VCaP (cell line): ENCODE results near the gene KRT24.

Experiments
- H3K27ac ChIP-seq: fragments of 450-650 bp; 2 replicates; pipeline ENCODE4 v1.5.1; 2017
- TF ChIP-seq, protein P1 (sequence below): fragments of 450-650 bp; conservative IDR thresholded peaks from 2 replicates; pipeline ENCODE4 v1.5.1; 2017; ENCODE audit warnings: mild to moderate bottlenecking, moderate library complexity

The KRT24 gene

DNA sequence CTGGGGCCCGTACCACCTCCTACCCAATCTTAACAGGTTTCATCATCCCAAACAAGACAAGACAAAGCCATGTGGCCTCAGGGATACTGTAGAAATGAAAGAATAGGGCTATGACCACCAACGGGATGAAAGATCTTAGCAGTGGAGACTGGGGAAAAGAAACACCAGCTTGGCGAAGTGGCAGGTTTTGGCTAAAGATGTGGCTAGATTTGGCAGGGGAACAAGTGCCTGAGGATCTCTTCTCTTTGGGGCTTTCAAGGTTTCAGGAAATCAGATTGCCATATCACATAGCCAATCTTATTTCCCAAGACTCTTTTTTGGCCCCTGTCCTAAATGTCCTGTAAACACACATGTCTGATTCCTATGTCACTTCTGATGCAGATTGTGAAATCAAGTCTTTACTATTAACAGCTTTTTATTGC, 6.9 kb downstream of the KRT24 start:
- TF ChIP-seq, protein P1, sequence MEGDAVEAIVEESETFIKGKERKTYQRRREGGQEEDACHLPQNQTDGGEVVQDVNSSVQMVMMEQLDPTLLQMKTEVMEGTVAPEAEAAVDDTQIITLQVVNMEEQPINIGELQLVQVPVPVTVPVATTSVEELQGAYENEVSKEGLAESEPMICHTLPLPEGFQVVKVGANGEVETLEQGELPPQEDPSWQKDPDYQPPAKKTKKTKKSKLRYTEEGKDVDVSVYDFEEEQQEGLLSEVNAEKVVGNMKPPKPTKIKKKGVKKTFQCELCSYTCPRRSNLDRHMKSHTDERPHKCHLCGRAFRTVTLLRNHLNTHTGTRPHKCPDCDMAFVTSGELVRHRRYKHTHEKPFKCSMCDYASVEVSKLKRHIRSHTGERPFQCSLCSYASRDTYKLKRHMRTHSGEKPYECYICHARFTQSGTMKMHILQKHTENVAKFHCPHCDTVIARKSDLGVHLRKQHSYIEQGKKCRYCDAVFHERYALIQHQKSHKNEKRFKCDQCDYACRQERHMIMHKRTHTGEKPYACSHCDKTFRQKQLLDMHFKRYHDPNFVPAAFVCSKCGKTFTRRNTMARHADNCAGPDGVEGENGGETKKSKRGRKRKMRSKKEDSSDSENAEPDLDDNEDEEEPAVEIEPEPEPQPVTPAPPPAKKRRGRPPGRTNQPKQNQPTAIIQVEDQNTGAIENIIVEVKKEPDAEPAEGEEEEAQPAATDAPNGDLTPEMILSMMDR: no peak
- peak overlapping the region; percentile 82 for H3K27ac ChIP-seq

DNA sequence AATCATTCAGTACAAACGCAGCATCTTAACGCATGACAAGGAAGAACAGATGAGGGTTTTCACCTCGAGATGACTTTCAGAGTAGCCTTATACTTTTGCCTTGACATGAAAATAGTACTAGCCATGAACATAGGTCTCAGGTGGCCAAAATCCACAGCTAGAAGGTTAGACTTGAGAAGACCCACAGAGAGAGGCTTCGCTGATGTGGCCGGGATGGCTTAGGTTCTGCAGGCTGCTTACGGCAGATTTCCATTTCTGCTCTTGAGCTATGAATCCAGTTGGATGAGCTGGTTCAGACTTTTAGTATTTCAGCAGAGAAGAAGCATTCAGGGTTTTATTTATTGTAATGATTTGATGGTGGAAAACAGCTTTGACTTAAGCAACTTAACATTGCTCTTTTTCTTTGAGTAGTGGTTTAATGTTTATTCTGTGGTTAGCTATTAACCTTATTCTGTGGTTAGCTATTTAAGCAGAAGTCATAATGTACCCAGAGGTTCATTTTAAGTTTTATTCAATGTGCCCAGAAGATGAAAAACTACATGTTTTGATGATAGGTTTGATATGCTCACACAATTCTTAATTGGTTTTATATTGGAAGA, 7.6 kb downstream of the KRT24 start:
- H3K27ac ChIP-seq: peak overlapping the region; percentile 82
- TF ChIP-seq, protein P1: no peak

DNA sequence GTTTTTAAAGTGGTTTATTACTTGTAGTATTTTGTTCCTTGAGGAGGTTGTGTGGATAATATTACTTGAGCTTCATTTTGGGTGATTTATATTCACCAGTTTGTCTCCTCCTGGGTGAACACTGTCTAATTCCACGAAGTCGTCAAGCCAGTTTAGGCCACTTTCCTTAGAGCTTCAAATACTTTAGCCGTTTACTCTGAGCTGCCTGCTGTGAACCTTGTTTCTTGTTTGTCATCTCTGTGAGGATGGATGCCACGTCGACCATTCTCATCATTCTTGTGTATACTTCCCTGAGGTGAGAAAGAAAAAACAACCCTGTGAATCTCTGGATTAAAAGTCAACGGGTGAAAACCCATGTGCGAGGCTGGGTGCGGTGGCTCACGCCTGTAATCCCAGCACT, 9.0 kb downstream of the KRT24 start:
- H3K27ac ChIP-seq: peak overlapping the region; percentile 82
- TF ChIP-seq, protein P1: no peak

DNA sequence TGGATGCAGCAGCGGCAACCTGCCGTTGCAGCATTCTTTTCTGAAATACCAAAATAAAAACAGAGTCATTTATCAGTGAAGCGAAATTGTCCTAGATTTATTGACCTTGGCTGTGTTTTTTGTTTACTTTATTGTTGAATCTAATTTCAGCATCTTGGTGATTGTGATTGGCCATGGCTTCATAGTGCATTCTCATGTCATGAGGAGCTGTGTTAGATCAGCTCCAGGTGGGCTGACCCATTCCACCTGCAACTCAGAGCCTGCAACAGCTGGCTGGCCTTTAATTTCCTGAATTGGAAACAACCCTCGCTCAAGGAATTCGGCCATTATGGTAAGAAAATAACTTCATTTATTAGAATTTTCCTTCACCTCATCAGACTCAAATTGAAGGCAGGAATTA, 16.4 kb downstream of the KRT24 start:
- TF ChIP-seq, protein P1: no peak
- H3K27ac ChIP-seq: no peak overlapping the region

DNA sequence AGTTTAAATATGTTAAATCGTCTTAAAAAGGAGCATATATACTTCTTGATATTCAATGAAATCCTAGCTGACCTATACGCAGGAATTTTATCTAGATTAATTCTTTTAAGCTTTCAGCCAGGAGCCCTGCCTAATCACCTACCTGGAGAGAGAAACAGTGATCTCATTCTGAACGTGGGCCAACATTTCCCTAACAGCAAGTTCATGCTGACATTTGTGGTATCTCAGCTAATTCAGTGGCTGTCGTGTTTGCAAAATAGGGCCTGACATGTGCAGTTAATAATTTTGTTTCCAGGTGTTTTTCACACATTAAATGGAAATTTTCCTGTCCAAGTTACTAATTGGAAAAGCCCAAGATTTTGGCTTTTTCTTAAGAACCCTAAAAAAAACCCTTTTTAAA, 17.4 kb downstream of the KRT24 start:
- H3K27ac ChIP-seq: no peak overlapping the region
- TF ChIP-seq, protein P1: no peak

DNA sequence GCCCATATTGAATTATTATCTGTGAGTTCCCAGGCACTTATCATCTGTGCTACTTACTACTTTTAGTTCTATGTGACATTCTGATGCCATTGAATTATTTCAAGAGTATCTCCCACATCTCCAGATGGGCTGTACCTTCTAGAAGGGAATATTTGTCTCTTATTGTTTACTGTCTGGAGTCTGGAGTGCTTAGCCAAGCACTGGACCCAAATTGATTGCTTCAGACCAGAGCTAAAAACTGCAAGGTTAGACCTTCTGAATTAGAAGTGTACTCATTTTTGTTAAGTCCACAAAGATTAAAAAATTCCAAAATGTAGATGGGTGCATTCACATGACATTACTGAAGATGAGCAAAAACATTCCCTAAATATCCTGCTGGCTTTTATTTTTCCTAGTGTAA, 22.6 kb downstream of the KRT24 start:
- H3K27ac ChIP-seq: no peak overlapping the region
- TF ChIP-seq, protein P1: no peak

DNA sequence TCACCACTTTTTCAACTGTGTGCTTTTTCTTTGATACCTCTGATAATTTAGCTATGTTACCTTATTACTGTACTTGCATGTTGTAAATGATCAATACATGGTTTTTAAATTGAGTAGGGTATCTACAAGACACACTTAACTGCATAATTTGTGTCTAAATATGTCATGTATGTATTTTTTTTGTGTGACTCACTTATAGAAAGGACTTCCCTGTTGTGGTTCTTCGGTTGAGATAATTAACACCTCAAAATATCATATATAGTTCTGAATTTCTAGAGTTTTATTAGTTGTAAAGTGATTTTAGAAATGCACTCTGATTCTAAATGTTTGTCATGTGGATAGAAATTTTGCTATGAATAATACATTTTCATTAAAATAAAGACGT, 24.0 kb downstream of the KRT24 start:
- TF ChIP-seq, protein P1: no peak
- H3K27ac ChIP-seq: no peak overlapping the region
